ENCODE data around the gene PC.

GRCh38 chr11:66985508-66986177 lies 27.5 kb upstream of the PC start:
- TF ChIP-seq, protein P1, sequence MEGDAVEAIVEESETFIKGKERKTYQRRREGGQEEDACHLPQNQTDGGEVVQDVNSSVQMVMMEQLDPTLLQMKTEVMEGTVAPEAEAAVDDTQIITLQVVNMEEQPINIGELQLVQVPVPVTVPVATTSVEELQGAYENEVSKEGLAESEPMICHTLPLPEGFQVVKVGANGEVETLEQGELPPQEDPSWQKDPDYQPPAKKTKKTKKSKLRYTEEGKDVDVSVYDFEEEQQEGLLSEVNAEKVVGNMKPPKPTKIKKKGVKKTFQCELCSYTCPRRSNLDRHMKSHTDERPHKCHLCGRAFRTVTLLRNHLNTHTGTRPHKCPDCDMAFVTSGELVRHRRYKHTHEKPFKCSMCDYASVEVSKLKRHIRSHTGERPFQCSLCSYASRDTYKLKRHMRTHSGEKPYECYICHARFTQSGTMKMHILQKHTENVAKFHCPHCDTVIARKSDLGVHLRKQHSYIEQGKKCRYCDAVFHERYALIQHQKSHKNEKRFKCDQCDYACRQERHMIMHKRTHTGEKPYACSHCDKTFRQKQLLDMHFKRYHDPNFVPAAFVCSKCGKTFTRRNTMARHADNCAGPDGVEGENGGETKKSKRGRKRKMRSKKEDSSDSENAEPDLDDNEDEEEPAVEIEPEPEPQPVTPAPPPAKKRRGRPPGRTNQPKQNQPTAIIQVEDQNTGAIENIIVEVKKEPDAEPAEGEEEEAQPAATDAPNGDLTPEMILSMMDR (IDR thresholded peaks at IDR 0.05; ENCODE audit: insufficient read depth, low read depth, low read length) = no peak
- TF ChIP-seq EZH2 (IDR thresholded peaks at IDR 0.05; ENCODE audit: insufficient read depth, low read length) = no peak

Measured in astrocyte (in vitro differentiated cells and primary cell).